Ovary (tissue), 9 donors: Measurements from ENCODE around the gene CHID1. TPM values are rescaled to one million over a fixed set of nuclear protein-coding genes. Genes with fewer than 3 reads are reported as not detected.

Source experiments
- DNase-seq, 5 donors: peaks; one replicate each; pipeline ENCODE4 v3.0.0-alpha.2; 2019 to 2020
- H3K27ac ChIP-seq, 2 donors: fragments of 200-600 bp; one replicate each; pipeline versions ENCODE4 v1.5.1 to v1.8.0; 2019 to 2022
- H3K27me3 ChIP-seq: fragments of 200-600 bp; one replicate; pipeline ENCODE4 v1.8.0; 2022
- H3K36me3 ChIP-seq: fragments of 200-600 bp; sonication (generic); one replicate; pipeline ENCODE4 v1.5.1; 2019
- H3K4me1 ChIP-seq: one replicate; pipeline ENCODE4 v1.8.1; 2013; ENCODE audit warnings: mild to moderate bottlenecking, moderate library complexity; ENCODE audit not compliant: insufficient read depth
- H3K4me3 ChIP-seq: fragments of 200-600 bp; sonication (generic); one replicate; pipeline ENCODE4 v1.5.1; 2017
- H3K9me3 ChIP-seq, 2 donors: fragments of 200-600 bp in 1 of 2; sonication (generic) in 1 of 2; one replicate each; pipeline versions ENCODE4 v1.5.1 to v1.8.1; 2013 to 2019; ENCODE audit warnings: mild to moderate bottlenecking in 1 of 2, moderate library complexity in 1 of 2
- EP300 ChIP-seq: sonication (generic); formaldehyde crosslinking; IDR thresholded peaks from one replicate; pipeline ENCODE4 v1.6.1; 2017; ENCODE audit warnings: antibody characterized with exemption
- POLR2A ChIP-seq: fragments of 450-650 bp; IDR thresholded peaks from one replicate; pipeline ENCODE4 v1.6.1; 2017; ENCODE audit warnings: antibody characterized with exemption, mild to moderate bottlenecking, moderate library complexity
- WGBS, 3 donors: extraction: QIAGEN DNeasy Blood & Tissue Kit in 1 of 3; methylation state at CpG; one replicate each; pipeline versions ENCODE4 v1.1.5 to v1.1.7; 2013 to 2017; 5-methylcytosine and 5-hydroxymethylcytosine counted together
- intact Hi-C, 4 donors: fragments of 100-400 bp; cut with DNase I; formaldehyde crosslinking; loops; one replicate each; pipeline versions ENCODE4 v1.11.0 to v1.15.1; 2022 to 2023
- polyA plus RNA-seq, 2 donors: library from polyadenylated mRNA; stranded (reverse); fragments of 200-250 nt in 1 of 2; fragments of 350-450 nt in 1 of 2; fragmentation: Illumina TruSeq in 1 of 2; extraction: RNeasy Lipid Tissue Mini Kit (QIAGEN cat#74804) in 1 of 2; gene quantifications; one replicate each; pipeline ENCODE4 v1.2.3, GENCODE V29; 2013 to 2014
- total RNA-seq, 7 donors: library from RNA; depleted of rRNA in 2 of 7; stranded (reverse); fragments of >200 nt in 2 of 7; fragmentation: NEBNext Ultra II Directional in 3 of 7; extraction: Animal tissue kit (Norgen Biotek cat#: 25700) in 3 of 7; gene quantifications; one replicate each; pipeline versions ENCODE4 v1.1.0 to v1.2.4, GENCODE V29; 2016 to 2023
- TF ChIP-seq, protein P1 (sequence below), 3 donors: fragments of 450-650 bp in 2 of 3; fragments of 200-600 bp in 1 of 3; IDR thresholded peaks; one replicate each; pipeline versions ENCODE4 v1.5.1 to v1.8.0; 2016 to 2022; ENCODE audit warnings: antibody characterized with exemption in 3 of 3, mild to moderate bottlenecking in 1 of 3
- donor health status: DM: no; HTN: no; CAD: no; lungs with moderate emphysema.
- donor health status: DM: no; HTN: no; CAD: no.
- donor health status: Bipolar disorder and iron deficiency.
- donor health status: DM: yes; HTN: yes; CAD: no.
- donor health status: DM: no; HTN: no; CAD: no.
- donor health status: DM: yes; HTN: yes; CAD: no.

CHID1 gene
- total and polyA plus RNA-seq, 9 donors, result 41.0 to 90.7 (median 70.6) TPM

DNA sequence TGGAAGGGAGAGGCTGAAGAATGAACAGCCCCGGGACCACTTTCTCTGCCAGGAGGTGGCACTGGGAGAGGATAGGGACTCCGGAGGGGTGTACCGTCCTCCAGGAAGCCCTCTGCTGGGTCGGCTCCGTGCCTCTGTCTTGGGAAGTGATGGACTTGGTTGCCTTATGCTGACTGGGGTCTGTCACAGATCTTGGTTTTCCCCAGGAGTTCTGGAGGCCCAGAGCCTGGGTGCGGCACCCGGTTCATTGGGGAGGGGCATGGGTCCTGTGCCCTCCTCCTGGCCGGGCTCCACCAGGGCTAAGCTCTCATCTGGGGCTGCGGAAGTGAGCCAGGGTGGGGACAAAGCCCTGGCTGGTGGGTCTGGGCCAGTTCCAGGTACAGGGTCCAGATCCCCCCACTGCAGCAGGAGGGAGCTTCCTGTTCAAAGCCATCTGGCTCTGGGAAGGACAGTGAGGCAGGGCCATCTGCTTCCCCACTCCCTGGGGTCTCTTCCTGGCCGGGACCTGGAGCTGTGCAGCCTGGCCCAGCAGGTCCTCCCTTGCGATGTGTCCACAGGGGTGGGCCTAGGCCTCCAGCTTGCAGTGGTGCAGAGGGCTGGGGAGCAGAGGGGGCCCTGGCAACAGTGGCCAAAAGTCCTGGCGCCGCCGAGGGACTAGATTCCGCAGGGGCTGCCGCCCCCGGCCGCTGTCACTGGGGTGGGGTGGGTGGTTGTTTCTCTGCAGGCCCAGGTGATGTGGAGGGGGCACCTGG is 14.0 kb upstream of the CHID1 start:
- Histone ChIP-seq H3K27me3 (no peaks in the 10 kb centered on the region), H3K4me3 (no peak overlapping the region), H3K9me3 (no peaks in the 10 kb centered on the region), H3K36me3 (no peaks in the 10 kb centered on the region), H3K4me1 (peaks cover 7% of the 10 kb centered on the region), H3K27ac (peak overlapping the region; percentile 66 to 91)
- WGBS, 3 donors, result 66 to 78% (median 69%) methylated on average over 17 to 18 of the region's 18 CpGs
- peak in 3 of 5 donors; percentile 38 to 61 (median 56) for DNase-seq
- TF ChIP-seq, protein P1, sequence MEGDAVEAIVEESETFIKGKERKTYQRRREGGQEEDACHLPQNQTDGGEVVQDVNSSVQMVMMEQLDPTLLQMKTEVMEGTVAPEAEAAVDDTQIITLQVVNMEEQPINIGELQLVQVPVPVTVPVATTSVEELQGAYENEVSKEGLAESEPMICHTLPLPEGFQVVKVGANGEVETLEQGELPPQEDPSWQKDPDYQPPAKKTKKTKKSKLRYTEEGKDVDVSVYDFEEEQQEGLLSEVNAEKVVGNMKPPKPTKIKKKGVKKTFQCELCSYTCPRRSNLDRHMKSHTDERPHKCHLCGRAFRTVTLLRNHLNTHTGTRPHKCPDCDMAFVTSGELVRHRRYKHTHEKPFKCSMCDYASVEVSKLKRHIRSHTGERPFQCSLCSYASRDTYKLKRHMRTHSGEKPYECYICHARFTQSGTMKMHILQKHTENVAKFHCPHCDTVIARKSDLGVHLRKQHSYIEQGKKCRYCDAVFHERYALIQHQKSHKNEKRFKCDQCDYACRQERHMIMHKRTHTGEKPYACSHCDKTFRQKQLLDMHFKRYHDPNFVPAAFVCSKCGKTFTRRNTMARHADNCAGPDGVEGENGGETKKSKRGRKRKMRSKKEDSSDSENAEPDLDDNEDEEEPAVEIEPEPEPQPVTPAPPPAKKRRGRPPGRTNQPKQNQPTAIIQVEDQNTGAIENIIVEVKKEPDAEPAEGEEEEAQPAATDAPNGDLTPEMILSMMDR (IDR thresholded peaks at IDR 0.05), result no peak
- TF ChIP-seq EP300 (no peak), POLR2A (no peak)
- intact Hi-C loops, result loop anchor here in 1 of 4 donors (5.0 kb wide), 1 partner anchor 113 kb away; the partner anchor contains the start of gene MUC6

- H3K9me3 ChIP-seq, result no peaks in the 10 kb centered on the region
- no peaks in the 10 kb centered on the region for H3K36me3 ChIP-seq
- no peak for TF ChIP-seq POLR2A
- TF ChIP-seq EP300, result no peak
- TF ChIP-seq, protein P1 (IDR thresholded peaks at IDR 0.05), result no peak
- DNase-seq, result no peak
- H3K4me1 ChIP-seq, result peaks cover 7% of the 10 kb centered on the region
- no peak overlapping the region for H3K4me3 ChIP-seq
- no peaks in the 10 kb centered on the region for H3K27me3 ChIP-seq
- no peak overlapping the region for H3K27ac ChIP-seq
- 80 to 84% (median 83%) methylated on average over 19 of the region's 19 CpGs for WGBS, 3 donors
- intact Hi-C loops, result no loop called here
Observed at GRCh38 chr11:923691-924405, 13.2 kb upstream of the CHID1 start.

DNA sequence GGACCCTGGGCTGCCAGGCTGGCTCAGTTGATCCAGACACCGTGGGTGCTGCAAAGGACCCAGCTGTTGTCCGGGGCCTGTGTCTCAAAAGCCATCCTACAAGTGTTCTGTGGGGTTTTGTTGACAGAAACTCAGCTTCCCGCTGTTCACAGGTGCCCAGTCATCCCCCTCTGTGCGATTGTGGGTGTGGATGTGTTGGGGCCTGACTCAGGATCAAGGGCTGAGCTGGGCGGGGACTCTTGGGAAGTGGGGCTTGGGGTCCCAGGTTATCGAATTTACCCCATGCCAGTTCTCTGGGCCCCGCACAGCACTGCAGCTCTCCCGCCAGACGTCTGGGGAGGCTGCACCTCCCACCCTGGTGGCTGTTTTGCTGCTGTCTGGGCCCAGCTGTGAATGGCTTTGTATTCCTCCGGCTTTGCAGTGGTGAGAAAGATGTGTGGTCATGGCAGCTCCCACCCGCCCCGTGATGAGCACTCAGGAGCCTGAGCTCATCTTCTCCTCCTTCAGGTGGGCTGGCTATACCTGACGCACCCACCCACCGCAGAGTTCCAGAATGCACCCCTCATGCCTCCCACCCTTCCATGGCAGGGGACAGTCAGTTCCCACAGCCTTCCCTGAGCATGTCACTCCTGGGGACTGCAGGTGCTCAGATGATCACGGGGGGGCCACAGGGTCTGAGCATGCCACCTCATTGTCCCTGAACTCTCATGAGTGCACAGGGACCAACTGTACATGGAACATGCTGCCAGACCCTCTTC is 11.5 kb upstream of the CHID1 start:
- Histone ChIP-seq H3K27ac (no peak overlapping the region), H3K9me3 (no peaks in the 10 kb centered on the region), H3K4me1 (peaks cover 7% of the 10 kb centered on the region), H3K27me3 (no peaks in the 10 kb centered on the region), H3K4me3 (no peak overlapping the region), H3K36me3 (no peaks in the 10 kb centered on the region)
- WGBS, 3 donors, result 70 to 77% (median 76%) methylated on average over 15 of the region's 15 CpGs
- intact Hi-C loops, result no loop called here
- DNase-seq, result no peak
- TF ChIP-seq, protein P1 (IDR thresholded peaks at IDR 0.05), result no peak
- no peak for TF ChIP-seq POLR2A
- no peak for TF ChIP-seq EP300

- H3K27me3 ChIP-seq, result no peaks in the 10 kb centered on the region
- H3K4me3 ChIP-seq, result no peak overlapping the region
- no peak for DNase-seq
- TF ChIP-seq POLR2A (no peak), EP300 (no peak)
- TF ChIP-seq, protein P1 (IDR thresholded peaks at IDR 0.05), result no peak
- H3K27ac ChIP-seq, result no peak overlapping the region
- H3K36me3 ChIP-seq, result no peaks in the 10 kb centered on the region
- intact Hi-C loops, result no loop called here
- WGBS, 3 donors, result 82% methylated on average over 7 to 8 of the region's 8 CpGs
- no peaks in the 10 kb centered on the region for H3K9me3 ChIP-seq
- H3K4me1 ChIP-seq, result no peaks in the 10 kb centered on the region
Observed at GRCh38 chr11:917426-917825, 6.8 kb upstream of the CHID1 start.
